GM12875 (cell line): ENCODE measurements around the gene ODAPH.
A peak's percentile ranks its signal among the peaks of the same experiment; 100 is the strongest.
"Not testable (repeated sequence)": the region's sequence is repeated elsewhere in the genome, so short reads cannot be mapped to it uniquely, and the experiment has no call there.

Source experiments
- H3K4me3 ChIP-seq: one replicate; pipeline ENCODE4 v1.5.1; 2011; ENCODE audit warnings: low read depth, low read length, control low read depth
- TF ChIP-seq, protein P1 (sequence below): IDR thresholded peaks from 2 replicates; pipeline ENCODE4 v1.5.1; 2011; ENCODE audit warnings: low read depth, mild to moderate bottlenecking, control low read depth, inconsistent platforms, low read length, moderate library complexity, borderline replicate concordance; ENCODE audit not compliant: insufficient read depth

ODAPH gene, protein sequence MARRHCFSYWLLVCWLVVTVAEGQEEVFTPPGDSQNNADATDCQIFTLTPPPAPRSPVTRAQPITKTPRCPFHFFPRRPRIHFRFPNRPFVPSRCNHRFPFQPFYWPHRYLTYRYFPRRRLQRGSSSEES

DNA sequence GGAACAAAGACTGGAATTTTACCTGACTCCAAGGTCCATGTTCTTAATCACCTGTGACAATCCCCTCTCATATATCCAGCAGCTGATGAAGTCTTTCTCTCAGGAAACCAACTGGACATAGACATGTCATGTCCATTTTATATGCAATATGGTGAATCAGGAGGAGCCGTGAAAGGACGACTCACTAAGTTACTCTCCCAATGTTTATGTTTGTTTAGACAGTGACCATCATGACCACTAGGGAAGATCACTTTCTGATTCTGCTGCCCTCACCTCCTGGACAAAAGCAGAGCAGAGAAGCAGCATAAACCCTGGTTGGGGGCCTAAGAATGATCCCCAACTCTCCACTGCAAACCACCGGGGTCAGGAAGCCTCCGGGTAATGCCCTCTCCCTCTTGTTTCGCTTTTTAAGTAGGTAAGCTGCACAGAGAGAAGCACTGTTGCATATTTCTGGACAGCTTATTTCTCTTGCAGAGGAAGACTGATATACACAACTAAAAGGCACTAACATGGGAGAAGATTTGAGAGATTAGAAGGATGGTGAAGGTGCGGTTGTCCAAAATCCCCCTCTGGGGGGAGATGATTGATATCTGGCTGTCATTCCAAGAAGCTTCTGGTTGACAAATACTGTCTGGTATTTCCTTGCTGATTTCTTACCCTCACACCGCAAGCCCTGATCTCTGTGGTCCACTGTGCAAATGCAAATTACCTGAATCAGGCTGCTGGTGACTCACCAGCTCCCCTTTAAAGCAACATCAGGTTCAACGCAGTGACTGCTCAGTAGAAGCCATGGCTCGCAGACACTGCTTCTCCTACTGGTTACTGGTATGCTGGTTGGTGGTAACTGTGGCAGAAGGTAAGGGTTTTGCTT is at the start of gene ODAPH:
Gene ODAPH (plus strand): TSS at position 773 of the 871 bp plus-strand sequence. CDS start 17 bp downstream, at position 790.
- no peak within 1 kb of the TSS for H3K4me3 ChIP-seq

DNA sequence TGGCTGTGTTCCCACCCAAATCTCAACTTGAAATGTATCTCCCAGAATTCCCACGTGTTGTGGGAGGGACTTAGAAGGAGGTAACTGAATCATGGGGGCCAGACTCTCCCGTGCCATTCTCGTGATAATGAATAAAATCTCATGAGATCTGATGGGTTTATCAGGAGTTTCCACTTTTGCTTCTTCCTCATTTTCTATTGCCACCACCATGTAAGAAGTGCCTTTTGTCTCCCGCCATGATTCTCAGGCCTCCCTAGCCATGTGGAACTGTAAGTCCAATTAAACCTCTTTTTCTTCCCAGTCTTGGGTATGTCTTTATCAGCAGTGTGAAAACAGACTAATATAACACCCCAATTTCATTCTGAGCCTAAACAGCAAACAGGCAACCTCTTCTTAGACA is 46.3 kb upstream of the ODAPH start:
- not testable (repeated sequence) for H3K4me3 ChIP-seq

More for the DNA sequence above, at the start of gene ODAPH:
- TF ChIP-seq, protein P1, sequence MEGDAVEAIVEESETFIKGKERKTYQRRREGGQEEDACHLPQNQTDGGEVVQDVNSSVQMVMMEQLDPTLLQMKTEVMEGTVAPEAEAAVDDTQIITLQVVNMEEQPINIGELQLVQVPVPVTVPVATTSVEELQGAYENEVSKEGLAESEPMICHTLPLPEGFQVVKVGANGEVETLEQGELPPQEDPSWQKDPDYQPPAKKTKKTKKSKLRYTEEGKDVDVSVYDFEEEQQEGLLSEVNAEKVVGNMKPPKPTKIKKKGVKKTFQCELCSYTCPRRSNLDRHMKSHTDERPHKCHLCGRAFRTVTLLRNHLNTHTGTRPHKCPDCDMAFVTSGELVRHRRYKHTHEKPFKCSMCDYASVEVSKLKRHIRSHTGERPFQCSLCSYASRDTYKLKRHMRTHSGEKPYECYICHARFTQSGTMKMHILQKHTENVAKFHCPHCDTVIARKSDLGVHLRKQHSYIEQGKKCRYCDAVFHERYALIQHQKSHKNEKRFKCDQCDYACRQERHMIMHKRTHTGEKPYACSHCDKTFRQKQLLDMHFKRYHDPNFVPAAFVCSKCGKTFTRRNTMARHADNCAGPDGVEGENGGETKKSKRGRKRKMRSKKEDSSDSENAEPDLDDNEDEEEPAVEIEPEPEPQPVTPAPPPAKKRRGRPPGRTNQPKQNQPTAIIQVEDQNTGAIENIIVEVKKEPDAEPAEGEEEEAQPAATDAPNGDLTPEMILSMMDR = no peak

DNA sequence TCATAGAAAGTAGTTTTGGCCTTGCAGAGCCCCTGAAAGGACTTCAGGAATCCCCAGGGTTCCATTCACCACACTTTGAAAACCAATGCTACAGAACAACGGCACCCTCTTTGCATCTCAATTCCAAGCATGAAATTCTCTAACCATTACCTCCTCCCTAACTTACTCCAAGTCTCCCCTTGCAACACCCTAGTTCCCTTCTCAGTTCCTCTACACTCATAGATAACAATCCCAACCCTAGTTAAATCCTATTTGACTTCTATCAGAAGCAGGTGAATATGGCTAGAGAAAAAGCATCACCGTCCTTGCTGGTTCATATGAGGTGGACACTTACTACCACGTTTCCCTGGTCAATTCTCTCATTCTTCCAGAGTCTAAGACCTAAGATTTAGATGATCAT is 44.0 kb upstream of the ODAPH start:
- TF ChIP-seq, protein P1 = no peak
- peak overlapping the region; percentile 1 for H3K4me3 ChIP-seq

DNA sequence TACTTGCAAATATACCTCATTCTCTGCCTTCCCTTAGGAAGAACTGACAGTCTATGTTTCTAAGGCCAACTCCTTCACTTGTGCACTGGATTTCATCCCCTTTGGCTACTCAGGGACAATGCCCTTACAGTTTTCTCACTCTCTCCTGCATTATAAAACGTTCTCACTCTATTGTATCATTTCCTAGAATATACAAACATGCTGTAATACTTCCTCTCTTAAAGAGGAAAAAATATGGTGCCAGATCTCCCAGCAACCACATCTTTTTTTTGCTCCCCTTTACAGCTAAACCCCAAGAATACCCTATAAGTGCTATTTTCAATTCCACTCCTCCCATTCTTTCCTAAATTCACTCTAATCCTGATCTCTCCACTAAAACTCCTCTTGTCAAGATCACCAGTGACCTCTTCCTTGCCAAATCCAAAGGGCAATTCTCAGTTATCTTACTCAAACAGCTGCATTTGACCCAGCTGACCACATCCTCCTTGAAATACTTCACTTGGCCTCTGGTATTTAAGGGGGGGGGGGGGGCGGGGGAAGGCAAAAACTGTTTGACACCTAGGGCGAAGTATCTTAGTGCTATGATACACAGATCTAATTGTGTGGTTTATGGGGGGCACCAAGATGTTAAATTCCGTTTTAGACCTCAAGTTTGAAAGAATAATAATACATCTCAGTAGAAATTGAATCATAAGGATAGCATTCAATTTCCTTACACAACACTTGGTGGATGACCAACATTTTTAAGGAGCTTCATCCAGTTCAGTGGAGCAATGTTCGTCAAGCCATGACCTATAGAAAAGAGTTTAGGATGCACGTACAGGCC is 43.3 kb upstream of the ODAPH start:
- peak overlapping the region; percentile 1 for H3K4me3 ChIP-seq

DNA sequence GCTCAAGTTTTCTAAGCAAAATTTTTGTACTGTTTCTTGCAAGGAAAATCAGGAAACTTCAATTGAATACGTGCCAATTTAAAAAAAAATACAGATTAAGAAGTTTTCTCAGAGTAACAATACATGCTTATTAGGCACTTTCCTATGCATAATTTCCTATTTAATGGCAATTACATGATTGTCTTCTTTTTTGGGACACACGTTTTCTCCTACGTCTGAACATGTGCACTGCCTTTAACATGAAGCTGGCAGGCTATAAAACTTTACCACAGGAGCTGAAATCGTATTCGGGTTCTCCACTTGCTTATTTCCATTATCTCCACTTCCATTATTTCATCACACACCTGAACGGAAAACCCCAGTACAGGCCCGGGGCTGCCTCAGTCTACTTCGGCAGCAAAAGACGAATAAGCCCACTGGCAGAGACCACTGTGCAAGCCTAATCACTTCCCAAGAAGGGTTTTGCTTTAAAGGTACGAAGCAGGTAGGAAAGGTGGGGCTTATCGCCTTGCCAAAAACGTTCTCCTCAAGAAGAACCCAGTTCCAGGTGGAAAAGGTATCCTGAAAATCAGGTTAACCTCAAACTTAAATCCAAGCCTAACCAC is 42.2 kb upstream of the ODAPH start:
- peak overlapping the region; percentile 91 for H3K4me3 ChIP-seq
- TF ChIP-seq, protein P1 = no peak

More for the DNA sequence above, 43.3 kb upstream of the ODAPH start:
- TF ChIP-seq, protein P1 = no peak

DNA sequence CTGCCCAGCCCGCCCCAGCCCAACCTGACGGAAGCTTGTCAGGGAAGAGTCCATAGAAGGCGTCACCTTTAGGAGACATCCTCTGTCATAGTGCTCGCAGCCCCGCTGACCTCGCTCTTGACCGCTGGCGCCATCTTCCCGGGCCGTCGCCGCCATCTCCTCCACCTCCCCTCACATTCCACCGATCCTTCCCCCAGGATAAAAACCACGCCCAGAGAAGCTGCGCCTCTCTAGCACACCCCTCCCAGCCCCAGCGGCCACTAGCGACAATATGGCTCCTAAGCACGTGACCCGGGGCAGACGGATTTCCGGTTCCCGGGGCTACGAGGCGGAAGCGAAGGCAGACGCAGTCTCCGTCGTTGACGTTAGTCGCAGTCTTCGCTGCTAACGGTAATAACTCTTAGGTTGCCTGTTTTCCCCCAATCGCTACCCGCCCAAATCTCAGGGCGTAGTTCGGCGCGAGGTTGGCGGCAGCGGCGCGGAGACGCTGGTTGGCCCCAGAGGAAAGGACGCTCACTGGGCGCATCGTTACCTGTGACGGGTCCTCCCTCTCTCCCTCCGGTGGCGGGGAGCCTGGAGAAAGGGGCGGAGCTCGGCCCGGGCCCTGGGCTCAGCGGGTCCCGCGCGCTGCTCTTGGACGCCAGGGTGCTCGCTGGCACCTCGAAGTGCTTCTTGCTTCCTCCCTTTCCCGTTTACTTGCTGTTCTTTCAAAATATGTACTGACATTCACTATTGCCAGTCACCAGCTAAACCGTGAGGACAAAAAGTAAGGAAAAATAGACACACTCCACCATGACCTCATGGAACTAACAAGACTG is 41.5 kb upstream of the ODAPH start, which contains the start of the genes RCHY1 and THAP6:
Gene RCHY1 (minus strand): TSS at position 273 of the 818 bp plus-strand sequence. CDS start 117 bp downstream, at position 156.
Gene THAP6 (plus strand): TSS at position 343 of the 818 bp plus-strand sequence. CDS start 980 bp downstream, outside the sequence.
- TF ChIP-seq, protein P1 = no peak
- H3K4me3 ChIP-seq = peak within 1 kb of the TSS; percentile 91
